ENCODE data around the gene CGB7.
A peak's percentile ranks its signal among the peaks of the same experiment; 100 is the strongest.
"Not testable (repeated sequence)": the region's sequence is repeated elsewhere in the genome, so short reads cannot be mapped to it uniquely, and the experiment has no call there.

CGB7 gene

GRCh38 chr19:49019242-49019932 is 38.2 kb downstream of the CGB7 start:
- no peak for TF ChIP-seq CTCF (IDR thresholded peaks at IDR 0.05; ENCODE audit: insufficient read depth, low read depth, low read length, missing control alignments)
- peak; percentile 41 for DNase-seq (ENCODE audit: low read depth)
- H3K4me3 ChIP-seq (ENCODE audit: low read depth, low read length) = no peak overlapping the region

GRCh38 chr19:49018388-49019241 is 38.9 kb downstream of the CGB7 start:
- DNase-seq (ENCODE audit: low read depth) = not testable (repeated sequence)
- peak overlapping the region; percentile 0 for H3K4me3 ChIP-seq (ENCODE audit: low read depth, low read length)

GRCh38 chr19:49017666-49018351 is 39.7 kb downstream of the CGB7 start:
- TF ChIP-seq CTCF (IDR thresholded peaks at IDR 0.05; ENCODE audit: insufficient read depth, low read depth, low read length, missing control alignments) = peak; percentile 57
- H3K4me3 ChIP-seq (ENCODE audit: low read depth, low read length) = peak overlapping the region; percentile 0
- DNase-seq (ENCODE audit: low read depth) = peak; percentile 64

GRCh38 chr19:49017041-49017665 is 40.4 kb downstream of the CGB7 start, which contains the start of gene LHB:
TSS of gene LHB (minus strand) at chr19:49017091. CDS start at chr19:49017081, 10 bp downstream.
- DNase-seq (ENCODE audit: low read depth) = no peak
- H3K4me3 ChIP-seq (ENCODE audit: low read depth, low read length) = peak within 1 kb of the TSS; percentile 0
- no peak for TF ChIP-seq CTCF (IDR thresholded peaks at IDR 0.05; ENCODE audit: insufficient read depth, low read depth, low read length, missing control alignments)

- no peak overlapping the region for H3K4me3 ChIP-seq (ENCODE audit: low read depth, low read length)
Measured at GRCh38 chr19:49016067-49016839, 41.3 kb downstream of the CGB7 start.

GRCh38 chr19:49014870-49015255 is 42.7 kb downstream of the CGB7 start:
- H3K4me3 ChIP-seq (ENCODE audit: low read depth, low read length) = no peak overlapping the region
- no peak for TF ChIP-seq CTCF (IDR thresholded peaks at IDR 0.05; ENCODE audit: insufficient read depth, low read depth, low read length, missing control alignments)
- DNase-seq (ENCODE audit: low read depth) = no peak

More at GRCh38 chr19:49016067-49016839, 41.3 kb downstream of the CGB7 start:
- no peak for TF ChIP-seq CTCF (IDR thresholded peaks at IDR 0.05; ENCODE audit: insufficient read depth, low read depth, low read length, missing control alignments)
- DNase-seq (ENCODE audit: low read depth) = no peak

Data from GM12865 (cell line).